HG02973 (cell line): ENCODE measurements around the gene ATP2B3.
A peak's percentile ranks its signal among the peaks of the same experiment; 100 is the strongest.

Source experiments
- ATAC-seq: cut with Tn5 transposase; IDR thresholded peaks from one replicate; pipeline ENCODE4 v1.9.1; 2021; ENCODE audit warnings: moderate library complexity; ENCODE audit not compliant: unreplicated experiment

Gene ATP2B3

GRCh38 chrX:153507484-153508178, 9.8 kb upstream of the ATP2B3 start:
- peak; percentile 88 for ATAC-seq

GRCh38 chrX:153509592-153509991, 7.8 kb upstream of the ATP2B3 start:
- ATAC-seq: no peak

GRCh38 chrX:153510383-153510782, 7.1 kb upstream of the ATP2B3 start:
- ATAC-seq: no peak

GRCh38 chrX:153511784-153512500, 5.5 kb upstream of the ATP2B3 start:
- no peak for ATAC-seq

- no peak for ATAC-seq
Observed at GRCh38 chrX:153512501-153512893, 4.9 kb upstream of the ATP2B3 start.

- no peak for ATAC-seq
Observed at GRCh38 chrX:153513265-153513664, 4.2 kb upstream of the ATP2B3 start.

GRCh38 chrX:153514259-153514658, 3.2 kb upstream of the ATP2B3 start:
- ATAC-seq: no peak

GRCh38 chrX:153515435-153515834, 2.0 kb upstream of the ATP2B3 start:
- ATAC-seq: no peak

GRCh38 chrX:153516073-153516472, 1.4 kb upstream of the ATP2B3 start:
- no peak for ATAC-seq

- no peak for ATAC-seq
Observed at GRCh38 chrX:153517946-153518834, 748 bp downstream of the ATP2B3 start.

- ATAC-seq: no peak
Observed at GRCh38 chrX:153519569-153520286, 2.3 kb downstream of the ATP2B3 start.

- ATAC-seq: no peak
Observed at GRCh38 chrX:153520287-153520917, 3.0 kb downstream of the ATP2B3 start.

- no peak for ATAC-seq
Observed at GRCh38 chrX:153521034-153521433, 3.6 kb downstream of the ATP2B3 start.

- no peak for ATAC-seq
Observed at GRCh38 chrX:153522259-153522658, 4.8 kb downstream of the ATP2B3 start.

GRCh38 chrX:153523269-153523668, 5.8 kb downstream of the ATP2B3 start:
- no peak for ATAC-seq

- no peak for ATAC-seq
Observed at GRCh38 chrX:153524234-153524633, 6.8 kb downstream of the ATP2B3 start.

- ATAC-seq: no peak
Observed at GRCh38 chrX:153525451-153525850, 8.0 kb downstream of the ATP2B3 start.

GRCh38 chrX:153526042-153526441, 8.6 kb downstream of the ATP2B3 start:
- ATAC-seq: no peak

- no peak for ATAC-seq
Observed at GRCh38 chrX:153526801-153527200, 9.4 kb downstream of the ATP2B3 start.

GRCh38 chrX:153527208-153527607, 9.8 kb downstream of the ATP2B3 start:
- no peak for ATAC-seq
